A673 (cell line): Measurements from ENCODE around the gene PCBP3. TPM values are rescaled to one million over a fixed set of nuclear protein-coding genes. Genes with fewer than 3 reads are reported as not detected.

ENCODE experiments used
- BruUV-seq: library from RNA; stranded (reverse); fragments of 400-500 nt; replicated peaks from 2 replicates; lab custom pipeline; 2021; lab: Mats Ljungman, UMichigan
- CTCF ChIA-PET: fragments of 300-600 bp; sonication (Branson Sonifier 250); formaldehyde crosslinking; loops from one replicate; lab custom pipeline; 2022; ENCODE audit warnings: antibody characterized with exemption; lab: Charles Lee
- POLR2A ChIA-PET: fragments of 300-600 bp; sonication (Branson Sonifier 250); formaldehyde crosslinking; loops from one replicate; lab custom pipeline; 2022; ENCODE audit warnings: antibody characterized with exemption; ENCODE audit not compliant: low non-redundant PET; lab: Charles Lee
- DNase-seq: peaks from one replicate; pipeline ENCODE4 v3.0.0-alpha.2; 2015; ENCODE audit warnings: low spot score
- H3K27ac ChIP-seq: fragments of 200-600 bp; sonication (generic); 2 replicates; pipeline ENCODE4 v1.5.1; 2016; ENCODE audit warnings: mixed run types, low read depth, mild to moderate bottlenecking, mixed read lengths, antibody characterized with exemption, low read length; ENCODE audit not compliant: poor library complexity, severe bottlenecking
- H3K27me3 ChIP-seq: fragments of 200-600 bp; sonication (generic); replicated peaks from 2 replicates; pipeline ENCODE4 v1.6.1; 2017; ENCODE audit warnings: mixed run types, low read depth, mild to moderate bottlenecking, mixed read lengths, antibody characterized with exemption, low read length; ENCODE audit not compliant: insufficient read depth, poor library complexity
- H3K36me3 ChIP-seq: fragments of 200-600 bp; sonication (generic); 2 replicates; pipeline ENCODE4 v1.6.1; 2016; ENCODE audit warnings: mixed run types, mild to moderate bottlenecking, mixed read lengths, antibody characterized with exemption, low read length; ENCODE audit not compliant: insufficient read depth, poor library complexity, severe bottlenecking
- H3K4me1 ChIP-seq: fragments of 200-600 bp; sonication (generic); 2 replicates; pipeline ENCODE4 v1.6.1; 2017; ENCODE audit warnings: mixed run types, mild to moderate bottlenecking, mixed read lengths, antibody characterized with exemption, low read length; ENCODE audit not compliant: insufficient read depth, poor library complexity, severe bottlenecking
- H3K4me3 ChIP-seq: fragments of 200-600 bp; sonication (generic); 2 replicates; pipeline ENCODE4 v1.5.1; 2016; ENCODE audit warnings: low read depth, mixed run types, mild to moderate bottlenecking, mixed read lengths, low read length; ENCODE audit not compliant: poor library complexity, severe bottlenecking
- H3K9me3 ChIP-seq: fragments of 200-600 bp; sonication (generic); 2 replicates; pipeline ENCODE4 v1.6.1; 2016; ENCODE audit warnings: mixed run types, low read depth, mild to moderate bottlenecking, mixed read lengths, antibody characterized with exemption, low read length; ENCODE audit not compliant: poor library complexity, severe bottlenecking
- CTCF ChIP-seq: fragments of 300-800, 200-600 bp; sonication (generic); conservative IDR thresholded peaks from 2 replicates; pipeline ENCODE4 v1.5.1; 2017; ENCODE audit warnings: low read depth, mild to moderate bottlenecking, antibody characterized with exemption, low read length, moderate library complexity, mixed read lengths
- EZH2 ChIP-seq: fragments of 200-600 bp; sonication (generic); IDR thresholded peaks from 2 replicates; pipeline ENCODE4 v1.6.1; 2017; ENCODE audit warnings: borderline replicate concordance, low read depth, mild to moderate bottlenecking, mixed read lengths, antibody characterized with exemption, low read length; ENCODE audit not compliant: poor library complexity, severe bottlenecking
- intact Hi-C: fragments of 100-400 bp; cut with micrococcal nuclease; formaldehyde crosslinking; loops from one replicate; pipeline ENCODE4 v1.10.0; 2022; ENCODE audit not compliant: unreplicated experiment
- total RNA-seq: library from RNA; stranded (reverse); gene quantifications from 2 replicates; pipeline ENCODE4 v1.2.3, GENCODE V29; 2021

The PCBP3 gene
- total RNA-seq, 1 experiment from 2014 or later: 25.6 TPM

DNA sequence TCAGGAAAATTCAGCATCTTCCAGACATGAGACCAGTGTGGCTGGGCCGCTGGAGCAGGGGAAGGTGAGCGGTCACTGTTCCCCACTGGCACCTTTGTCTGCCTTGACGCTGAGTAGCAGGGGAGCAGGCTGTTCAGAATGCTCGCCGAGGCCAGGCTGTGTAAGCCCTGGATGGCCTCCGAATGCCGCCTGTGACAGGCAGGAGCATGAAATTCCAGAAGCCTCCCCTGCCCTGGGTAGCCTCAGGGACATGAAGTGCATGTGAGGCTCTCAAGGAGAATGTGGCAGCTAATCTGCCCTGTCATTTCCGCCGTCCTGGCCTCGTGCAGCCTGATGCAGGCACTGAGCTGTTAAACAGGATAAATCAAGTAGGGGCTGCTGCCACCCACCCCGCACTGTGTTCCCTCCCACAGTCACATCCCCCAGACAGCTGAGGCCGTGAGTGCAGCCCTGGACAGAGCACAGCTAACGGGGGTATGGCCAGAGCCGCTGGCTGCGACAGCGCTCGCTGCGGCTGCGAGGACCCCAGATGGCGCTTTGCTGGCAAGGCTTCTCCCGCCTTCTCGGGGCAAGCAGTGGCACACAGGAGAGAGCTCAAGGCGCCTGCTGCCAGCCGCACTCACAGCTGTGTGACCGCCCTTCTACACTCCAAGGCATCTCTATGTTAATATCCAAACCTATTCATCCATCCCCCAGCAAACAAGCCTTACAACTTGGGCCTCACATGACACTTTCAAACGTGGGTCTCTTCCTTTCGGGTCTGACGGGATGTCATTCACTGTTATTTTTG is 233.1 kb downstream of the PCBP3 start:
- Histone ChIP-seq H3K27me3 (no peaks in the 10 kb centered on the region), H3K27ac (no peak overlapping the region), H3K4me1 (peaks cover 16% of the 10 kb centered on the region), H3K4me3 (no peak overlapping the region), H3K9me3 (no peaks in the 10 kb centered on the region), H3K36me3 (no peaks in the 10 kb centered on the region)
- DNase-seq: no peak
- no TSS peak for BruUV-seq
- ChIA-PET CTCF (no interaction called here), POLR2A (no interaction called here)
- intact Hi-C loops: no loop called here
- TF ChIP-seq CTCF: no peak

GRCh38 chr21:45877171-45877438 is 233.6 kb downstream of the PCBP3 start:
- intact Hi-C loops: no loop called here
- Histone ChIP-seq H3K27ac (no peak overlapping the region), H3K9me3 (no peaks in the 10 kb centered on the region), H3K4me3 (no peak overlapping the region), H3K4me1 (peaks cover 16% of the 10 kb centered on the region), H3K27me3 (no peaks in the 10 kb centered on the region), H3K36me3 (no peaks in the 10 kb centered on the region)
- DNase-seq: no peak
- ChIA-PET CTCF (no interaction called here), POLR2A (no interaction called here)
- no peak for TF ChIP-seq EZH2
- TF ChIP-seq CTCF: no peak
- no TSS peak for BruUV-seq

- no TSS peak for BruUV-seq
- DNase-seq: peak; percentile 15
- Histone ChIP-seq H3K36me3 (no peaks in the 10 kb centered on the region), H3K9me3 (no peaks in the 10 kb centered on the region), H3K4me1 (peaks cover 16% of the 10 kb centered on the region), H3K4me3 (no peak overlapping the region), H3K27me3 (no peaks in the 10 kb centered on the region), H3K27ac (no peak overlapping the region)
- POLR2A ChIA-PET: no interaction called here
- TF ChIP-seq EZH2 (no peak), CTCF (no peak)
- intact Hi-C loops: no loop called here
- CTCF ChIA-PET: no interaction called here
Observed at GRCh38 chr21:45877821-45878469, 234.4 kb downstream of the PCBP3 start.
